Limb (tissue), 2 donors: ENCODE results near the gene MINDY2.
A peak's percentile ranks its signal among the peaks of the same experiment; 100 is the strongest.
"Not testable (repeated sequence)": the region's sequence is repeated elsewhere in the genome, so short reads cannot be mapped to it uniquely, and the experiment has no call there.

Source experiments
- DNase-seq, 2 donors: peaks; one replicate each; pipeline ENCODE4 v3.0.0-alpha.2; 2016; ENCODE audit errors: extremely low spot score in 2 of 2

Gene MINDY2

GRCh38 chr15:58797505-58797904 lies 26.4 kb downstream of the MINDY2 start:
- DNase-seq = no peak

GRCh38 chr15:58805095-58805494 lies 34.0 kb downstream of the MINDY2 start:
- no peak for DNase-seq

GRCh38 chr15:58823267-58823666 lies 52.2 kb downstream of the MINDY2 start:
- not testable (repeated sequence) for DNase-seq

- DNase-seq = no peak
Measured at GRCh38 chr15:58830556-58830955, 59.5 kb downstream of the MINDY2 start.

- not testable (repeated sequence) for DNase-seq
Measured at GRCh38 chr15:58833681-58834426, 62.8 kb downstream of the MINDY2 start.

GRCh38 chr15:58839485-58839884 lies 68.4 kb downstream of the MINDY2 start:
- DNase-seq = no peak

GRCh38 chr15:58840048-58840447 lies 68.9 kb downstream of the MINDY2 start:
- no peak for DNase-seq

- DNase-seq = no peak
Measured at GRCh38 chr15:58842713-58843396, 71.8 kb downstream of the MINDY2 start.

GRCh38 chr15:58851205-58851604 lies 80.1 kb downstream of the MINDY2 start:
- not testable (repeated sequence) for DNase-seq

- DNase-seq = no peak
Measured at GRCh38 chr15:58852347-58852746, 81.2 kb downstream of the MINDY2 start.

GRCh38 chr15:58854593-58854992 lies 83.5 kb downstream of the MINDY2 start:
- DNase-seq = no peak

- no peak for DNase-seq
Measured at GRCh38 chr15:58856086-58856485, 85.0 kb downstream of the MINDY2 start.

GRCh38 chr15:58856621-58857020 lies 85.5 kb downstream of the MINDY2 start:
- DNase-seq = not testable (repeated sequence)

- DNase-seq = no peak
Measured at GRCh38 chr15:58862326-58862725, 91.2 kb downstream of the MINDY2 start.

- peak; percentile 14 to 63 for DNase-seq
Measured at GRCh38 chr15:58864602-58865424, 93.7 kb downstream of the MINDY2 start.

GRCh38 chr15:58865425-58865880 lies 94.4 kb downstream of the MINDY2 start:
- no peak for DNase-seq

- DNase-seq = no peak
Measured at GRCh38 chr15:58867926-58868325, 96.8 kb downstream of the MINDY2 start.

- no peak for DNase-seq
Measured at GRCh38 chr15:58870451-58870850, 99.3 kb downstream of the MINDY2 start.

- DNase-seq = no peak
Measured at GRCh38 chr15:58873267-58873666, 102.2 kb downstream of the MINDY2 start.

GRCh38 chr15:58875343-58875742 lies 104.2 kb downstream of the MINDY2 start:
- no peak for DNase-seq

GRCh38 chr15:58876306-58877106 lies 105.4 kb downstream of the MINDY2 start:
- no peak for DNase-seq
